ENCODE results near the gene VEGFA. TPM values are rescaled to one million over a fixed set of nuclear protein-coding genes. Genes with fewer than 3 reads are reported as not detected.
A peak's percentile ranks its signal among the peaks of the same experiment; 100 is the strongest.

VEGFA gene
- polyA plus RNA-seq, 4 donors: 100 to 162 (median 126) TPM

DNA sequence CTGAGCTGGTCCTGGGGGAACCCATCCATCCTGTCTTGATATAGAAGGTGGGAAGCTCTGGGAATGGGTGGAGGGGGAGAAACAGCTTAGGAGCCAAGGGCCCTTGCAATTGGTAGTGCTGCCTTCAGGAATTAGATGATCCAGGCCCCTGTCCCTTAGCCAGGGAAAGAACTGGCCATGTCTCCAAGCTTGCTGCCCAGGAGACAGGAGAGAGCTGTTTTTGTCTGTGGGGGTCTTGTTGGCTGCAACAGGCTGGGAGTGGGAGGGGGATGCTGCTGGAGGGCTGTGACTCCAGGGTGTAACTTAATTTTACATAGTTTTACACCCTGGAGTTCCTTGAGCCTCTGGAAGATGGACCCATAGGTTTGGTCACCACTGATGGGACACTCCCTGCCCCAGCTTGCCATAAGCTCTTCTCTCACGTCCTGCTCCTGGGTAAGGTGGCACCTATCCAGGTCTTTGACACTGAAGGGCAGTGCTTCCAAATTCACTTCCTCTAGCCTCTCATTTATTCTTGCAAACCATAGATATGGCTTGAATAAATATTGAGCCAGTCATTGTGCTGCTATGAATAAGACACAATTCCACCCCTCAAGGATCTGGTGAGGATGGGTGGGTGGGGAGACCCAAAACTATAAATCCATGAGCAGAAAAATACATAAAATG is 16.8 kb downstream of the VEGFA start:
- no peak for DNase-seq
- no peaks in the 10 kb centered on the region for H3K4me1 ChIP-seq (ENCODE audit: control insufficient read depth in 3 of 3, insufficient read depth in 2 of 3, low read depth in 1 of 3, low read length in 2 of 3)
- FAIRE-seq: no peak
- H3K27ac ChIP-seq (ENCODE audit: low read depth in 1 of 3, low read length in 2 of 3): peak overlapping the region in 1 of 3 donors; percentile 36
- H3K27me3 ChIP-seq (ENCODE audit: control insufficient read depth in 3 of 3, insufficient read depth in 3 of 3, low read length in 3 of 3): no peaks in the 10 kb centered on the region
- H3K4me3 ChIP-seq (ENCODE audit: low read depth in 1 of 3, low read length in 3 of 3): no peak overlapping the region
- H3K9me3 ChIP-seq (ENCODE audit: control insufficient read depth in 2 of 2, insufficient read depth in 1 of 2, low read depth in 1 of 2, low read length in 1 of 2): no peaks in the 10 kb centered on the region
- WGBS, 3 donors: 6 to 46% (median 28%) methylated on average over 1 of the region's 1 CpG
- H3K36me3 ChIP-seq (ENCODE audit: control insufficient read depth in 3 of 3, insufficient read depth in 2 of 3, low read depth in 1 of 3, low read length in 3 of 3): peaks cover 0 to 54% (median 14%) of the 10 kb centered on the region in 3 donors

DNA sequence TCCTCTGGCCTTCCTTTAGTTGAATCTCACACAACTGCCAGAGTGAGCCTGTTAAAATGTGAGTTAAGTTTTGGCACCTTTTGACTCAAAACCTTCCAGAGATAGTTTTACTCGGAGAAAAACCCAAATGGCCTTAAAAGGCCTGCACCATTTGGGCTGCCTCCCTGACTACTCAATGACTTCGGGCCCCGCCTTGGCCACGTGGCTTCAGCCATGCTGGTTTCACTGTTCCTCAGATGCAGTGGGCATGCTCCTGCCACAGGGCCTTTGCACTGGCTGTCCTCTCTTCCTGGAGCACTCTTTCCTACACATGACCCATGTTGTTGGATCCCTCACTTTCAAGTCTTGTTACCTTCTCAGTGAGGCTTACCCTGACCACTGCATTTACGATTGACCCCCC is 18.3 kb downstream of the VEGFA start:
- no peak overlapping the region for H3K27ac ChIP-seq (ENCODE audit: low read depth in 1 of 3, low read length in 2 of 3)
- H3K4me1 ChIP-seq (ENCODE audit: control insufficient read depth in 3 of 3, insufficient read depth in 2 of 3, low read depth in 1 of 3, low read length in 2 of 3): no peaks in the 10 kb centered on the region
- FAIRE-seq (no peak), DNase-seq (no peak)
- 85 to 88% (median 87%) methylated on average over 5 of the region's 5 CpGs for WGBS, 3 donors
- no peak overlapping the region for H3K4me3 ChIP-seq (ENCODE audit: low read depth in 1 of 3, low read length in 3 of 3)
- no peaks in the 10 kb centered on the region for H3K27me3 ChIP-seq (ENCODE audit: control insufficient read depth in 3 of 3, insufficient read depth in 3 of 3, low read length in 3 of 3)
- peaks cover 0 to 39% (median 3%) of the 10 kb centered on the region in 3 donors for H3K36me3 ChIP-seq (ENCODE audit: control insufficient read depth in 3 of 3, insufficient read depth in 2 of 3, low read depth in 1 of 3, low read length in 3 of 3)
- H3K9me3 ChIP-seq (ENCODE audit: control insufficient read depth in 2 of 2, insufficient read depth in 1 of 2, low read depth in 1 of 2, low read length in 1 of 2): no peaks in the 10 kb centered on the region

DNA sequence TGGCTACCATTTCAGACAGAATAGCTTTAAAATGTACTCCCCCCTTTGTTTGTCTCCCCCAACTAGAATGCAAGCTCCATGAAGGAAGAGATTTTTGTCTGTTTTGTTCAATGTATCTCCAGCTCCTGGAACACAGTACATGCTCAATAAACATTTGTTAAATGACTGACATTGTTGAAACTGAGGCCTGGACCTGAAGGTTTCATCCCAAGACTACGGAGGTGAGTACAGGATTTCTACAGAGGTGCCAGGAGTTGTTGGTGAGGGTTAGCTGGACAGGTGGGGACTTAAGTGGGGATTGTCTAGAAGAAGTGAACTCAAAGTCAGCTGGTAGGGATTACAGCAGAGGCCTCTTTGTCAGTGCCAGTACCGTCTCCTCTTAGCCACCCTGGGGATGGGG is 19.4 kb downstream of the VEGFA start:
- no peaks in the 10 kb centered on the region for H3K9me3 ChIP-seq (ENCODE audit: control insufficient read depth in 2 of 2, insufficient read depth in 1 of 2, low read depth in 1 of 2, low read length in 1 of 2)
- no peaks in the 10 kb centered on the region for H3K27me3 ChIP-seq (ENCODE audit: control insufficient read depth in 3 of 3, insufficient read depth in 3 of 3, low read length in 3 of 3)
- DNase-seq (no peak), FAIRE-seq (no peak)
- peaks cover 0 to 5% (median 0%) of the 10 kb centered on the region in 3 donors for H3K4me1 ChIP-seq (ENCODE audit: control insufficient read depth in 3 of 3, insufficient read depth in 2 of 3, low read depth in 1 of 3, low read length in 2 of 3)
- H3K4me3 ChIP-seq (ENCODE audit: low read depth in 1 of 3, low read length in 3 of 3): no peak overlapping the region
- H3K27ac ChIP-seq (ENCODE audit: low read depth in 1 of 3, low read length in 2 of 3): peak overlapping the region in 1 of 3 donors; percentile 37
- 85 to 95% (median 93%) methylated on average over 2 of the region's 2 CpGs for WGBS, 3 donors
- H3K36me3 ChIP-seq (ENCODE audit: control insufficient read depth in 3 of 3, insufficient read depth in 2 of 3, low read depth in 1 of 3, low read length in 3 of 3): peaks cover 0 to 27% (median 0%) of the 10 kb centered on the region in 3 donors

DNA sequence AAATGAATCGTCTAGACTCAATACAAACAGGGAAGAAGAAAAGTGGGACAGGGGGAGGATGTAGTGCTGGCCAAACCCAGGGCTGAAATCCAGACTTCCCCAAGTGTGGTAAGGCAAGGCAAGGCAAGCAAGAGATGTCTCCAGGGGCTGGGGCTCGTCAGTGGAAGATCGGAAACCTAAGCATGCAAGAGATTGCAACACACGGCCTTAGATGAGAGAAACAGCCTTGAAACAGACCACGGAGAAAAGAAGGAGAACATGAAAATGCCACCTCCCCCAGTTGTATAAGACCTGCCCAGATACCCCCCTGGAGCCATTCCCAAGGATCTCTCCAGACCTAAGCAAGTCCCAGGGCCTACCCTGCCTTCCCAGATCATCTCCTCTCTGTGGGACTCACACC is 20.0 kb downstream of the VEGFA start:
- peaks cover 0 to 22% (median 0%) of the 10 kb centered on the region in 3 donors for H3K36me3 ChIP-seq (ENCODE audit: control insufficient read depth in 3 of 3, insufficient read depth in 2 of 3, low read depth in 1 of 3, low read length in 3 of 3)
- no peaks in the 10 kb centered on the region for H3K27me3 ChIP-seq (ENCODE audit: control insufficient read depth in 3 of 3, insufficient read depth in 3 of 3, low read length in 3 of 3)
- H3K4me1 ChIP-seq (ENCODE audit: control insufficient read depth in 3 of 3, insufficient read depth in 2 of 3, low read depth in 1 of 3, low read length in 2 of 3): peaks cover 0 to 5% (median 0%) of the 10 kb centered on the region in 3 donors
- H3K4me3 ChIP-seq (ENCODE audit: low read depth in 1 of 3, low read length in 3 of 3): no peak overlapping the region
- peak overlapping the region in 1 of 3 donors; percentile 53 for H3K27ac ChIP-seq (ENCODE audit: low read depth in 1 of 3, low read length in 2 of 3)
- H3K9me3 ChIP-seq (ENCODE audit: control insufficient read depth in 2 of 2, insufficient read depth in 1 of 2, low read depth in 1 of 2, low read length in 1 of 2): no peaks in the 10 kb centered on the region
- no peak for FAIRE-seq
- WGBS, 3 donors: 62 to 68% (median 62%) methylated on average over 5 of the region's 5 CpGs
- DNase-seq: no peak

DNA sequence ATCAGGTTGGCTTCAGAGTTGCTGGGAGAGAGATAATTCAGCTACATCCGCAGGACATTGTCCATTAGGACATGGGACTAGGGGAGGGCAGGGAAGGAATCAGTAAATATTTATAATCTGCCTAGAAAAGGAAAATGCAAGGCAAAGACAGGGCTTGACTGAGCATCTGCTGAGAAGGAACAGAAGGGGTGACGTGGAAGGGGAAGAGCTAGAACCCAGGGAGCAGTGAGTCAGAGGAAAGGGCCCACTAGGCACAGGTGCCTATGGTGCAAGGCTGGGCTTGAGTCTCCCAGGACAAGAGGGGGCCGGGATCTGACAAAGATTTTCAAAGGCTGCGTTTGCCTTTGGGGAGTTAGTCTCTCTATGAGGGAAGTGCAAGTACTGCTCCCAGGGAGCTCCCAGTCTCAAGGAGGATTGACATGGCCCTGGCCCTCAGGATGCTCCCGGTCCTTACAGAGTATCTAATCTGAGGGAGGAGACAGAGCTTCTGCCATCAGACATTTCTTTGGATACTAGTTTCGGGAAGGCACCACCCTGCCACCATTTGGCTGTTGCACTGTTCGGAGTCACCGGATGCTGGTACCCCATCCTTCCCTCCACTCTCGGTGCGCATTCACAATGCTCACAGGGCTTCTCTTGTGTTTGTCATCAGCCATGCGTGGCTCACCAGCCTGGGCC is 21.9 kb downstream of the VEGFA start:
- Histone ChIP-seq H3K9me3 (ENCODE audit: control insufficient read depth in 2 of 2, insufficient read depth in 1 of 2, low read depth in 1 of 2, low read length in 1 of 2) (no peaks in the 10 kb centered on the region), H3K4me3 (ENCODE audit: low read depth in 1 of 3, low read length in 3 of 3) (no peak overlapping the region), H3K27me3 (ENCODE audit: control insufficient read depth in 3 of 3, insufficient read depth in 3 of 3, low read length in 3 of 3) (no peaks in the 10 kb centered on the region), H3K27ac (ENCODE audit: low read depth in 1 of 3, low read length in 2 of 3) (peak overlapping the region in 1 of 3 donors; percentile 57), H3K4me1 (ENCODE audit: control insufficient read depth in 3 of 3, insufficient read depth in 2 of 3, low read depth in 1 of 3, low read length in 2 of 3) (peaks cover 0 to 5% (median 0%) of the 10 kb centered on the region in 3 donors), H3K36me3 (ENCODE audit: control insufficient read depth in 3 of 3, insufficient read depth in 2 of 3, low read depth in 1 of 3, low read length in 3 of 3) (peaks cover 0 to 8% (median 0%) of the 10 kb centered on the region in 3 donors)
- DNase-seq (no peak), FAIRE-seq (no peak)
- 71 to 80% (median 77%) methylated on average over 11 of the region's 11 CpGs for WGBS, 3 donors

DNA sequence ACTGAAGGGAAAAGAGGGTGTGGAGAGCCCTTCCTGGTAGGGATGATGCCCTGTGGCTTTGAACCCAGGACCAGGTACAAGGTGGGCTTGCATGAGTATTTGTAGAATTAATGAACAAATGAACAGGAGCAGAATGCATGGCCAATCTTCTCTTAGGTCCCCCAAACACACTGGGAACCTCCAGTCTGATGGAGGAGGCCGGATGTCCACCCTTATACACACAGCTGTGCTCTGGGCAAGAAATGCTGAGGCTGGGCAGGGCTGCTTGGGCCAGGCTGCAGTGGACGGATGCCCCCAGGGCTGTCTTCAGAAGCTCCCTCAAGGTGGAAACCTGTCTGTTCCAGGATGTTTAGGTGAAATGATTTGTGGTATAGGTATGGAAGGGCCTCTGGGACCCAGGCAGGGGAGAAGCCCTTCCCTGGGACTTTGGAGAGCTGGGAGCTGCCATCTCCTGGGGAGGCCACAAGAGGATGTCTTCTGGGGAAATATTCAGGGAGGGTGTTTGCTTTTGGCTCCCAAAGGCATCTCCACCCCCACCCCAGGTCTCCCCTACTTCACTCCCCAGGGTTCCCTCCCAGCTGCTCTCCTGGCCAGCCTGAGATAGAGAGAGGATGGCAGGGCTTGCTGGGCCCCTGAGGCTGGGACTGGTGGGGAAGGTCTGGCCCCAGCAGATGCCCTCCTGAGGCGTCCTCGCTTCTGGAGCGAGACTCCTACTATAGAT is 23.3 kb downstream of the VEGFA start:
- peaks cover 0 to 2% (median 0%) of the 10 kb centered on the region in 3 donors for H3K36me3 ChIP-seq (ENCODE audit: control insufficient read depth in 3 of 3, insufficient read depth in 2 of 3, low read depth in 1 of 3, low read length in 3 of 3)
- WGBS, 3 donors: 86 to 92% (median 91%) methylated on average over 5 of the region's 5 CpGs
- peaks cover 0 to 17% (median 3%) of the 10 kb centered on the region in 3 donors for H3K4me1 ChIP-seq (ENCODE audit: control insufficient read depth in 3 of 3, insufficient read depth in 2 of 3, low read depth in 1 of 3, low read length in 2 of 3)
- FAIRE-seq (no peak), DNase-seq (no peak)
- no peak overlapping the region for H3K27ac ChIP-seq (ENCODE audit: low read depth in 1 of 3, low read length in 2 of 3)
- no peaks in the 10 kb centered on the region for H3K27me3 ChIP-seq (ENCODE audit: control insufficient read depth in 3 of 3, insufficient read depth in 3 of 3, low read length in 3 of 3)
- no peak overlapping the region for H3K4me3 ChIP-seq (ENCODE audit: low read depth in 1 of 3, low read length in 3 of 3)
- no peaks in the 10 kb centered on the region for H3K9me3 ChIP-seq (ENCODE audit: control insufficient read depth in 2 of 2, insufficient read depth in 1 of 2, low read depth in 1 of 2, low read length in 1 of 2)

DNA sequence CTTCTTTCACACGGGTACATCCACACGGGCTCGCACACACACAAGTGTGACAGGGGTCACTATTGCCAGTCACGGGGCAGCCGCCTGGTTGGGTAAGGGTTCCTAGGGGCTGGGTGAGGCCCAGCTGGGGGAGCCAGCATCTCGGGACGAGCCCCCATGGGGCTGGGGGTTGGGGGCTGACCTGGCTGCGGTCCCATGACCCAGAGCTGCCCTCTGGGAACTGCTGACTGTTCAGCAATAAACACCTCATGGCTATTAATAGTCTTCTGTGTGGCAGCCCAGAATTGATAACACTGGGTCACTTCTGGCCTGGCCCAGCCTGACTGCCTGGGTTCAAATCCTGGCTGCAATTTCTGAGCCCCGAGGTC is 23.8 kb downstream of the VEGFA start:
- no peak overlapping the region for H3K4me3 ChIP-seq (ENCODE audit: low read depth in 1 of 3, low read length in 3 of 3)
- peaks cover 0 to 21% (median 4%) of the 10 kb centered on the region in 3 donors for H3K4me1 ChIP-seq (ENCODE audit: control insufficient read depth in 3 of 3, insufficient read depth in 2 of 3, low read depth in 1 of 3, low read length in 2 of 3)
- DNase-seq: no peak
- H3K36me3 ChIP-seq (ENCODE audit: control insufficient read depth in 3 of 3, insufficient read depth in 2 of 3, low read depth in 1 of 3, low read length in 3 of 3): no peaks in the 10 kb centered on the region
- 75 to 87% (median 84%) methylated on average over 9 of the region's 9 CpGs for WGBS, 3 donors
- H3K9me3 ChIP-seq (ENCODE audit: control insufficient read depth in 2 of 2, insufficient read depth in 1 of 2, low read depth in 1 of 2, low read length in 1 of 2): no peaks in the 10 kb centered on the region
- no peaks in the 10 kb centered on the region for H3K27me3 ChIP-seq (ENCODE audit: control insufficient read depth in 3 of 3, insufficient read depth in 3 of 3, low read length in 3 of 3)
- H3K27ac ChIP-seq (ENCODE audit: low read depth in 1 of 3, low read length in 2 of 3): no peak overlapping the region
- FAIRE-seq: no peak

DNA sequence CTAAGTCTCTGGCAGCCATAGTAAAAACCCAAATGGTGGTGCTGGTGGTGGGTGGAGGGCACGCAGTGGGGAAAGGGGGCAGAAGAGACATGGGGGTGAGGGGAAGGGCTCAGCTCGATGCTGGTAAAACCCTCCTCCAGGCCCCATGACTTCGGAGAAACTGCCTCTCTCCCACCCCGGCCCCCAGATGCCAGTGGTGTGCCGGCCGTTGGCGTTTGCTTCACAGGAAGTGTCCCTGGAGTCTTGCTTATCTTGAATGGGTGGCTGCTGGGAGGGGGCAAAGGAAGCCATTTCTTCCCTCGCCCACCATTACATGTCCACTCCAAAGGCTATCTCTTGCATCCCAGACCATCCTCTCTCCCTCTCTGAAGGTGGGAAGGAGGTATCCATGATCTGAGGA is 25.4 kb downstream of the VEGFA start:
- WGBS, 3 donors: 83 to 91% (median 86%) methylated on average over 8 of the region's 8 CpGs
- no peak overlapping the region for H3K27ac ChIP-seq (ENCODE audit: low read depth in 1 of 3, low read length in 2 of 3)
- H3K36me3 ChIP-seq (ENCODE audit: control insufficient read depth in 3 of 3, insufficient read depth in 2 of 3, low read depth in 1 of 3, low read length in 3 of 3): no peaks in the 10 kb centered on the region
- H3K4me1 ChIP-seq (ENCODE audit: control insufficient read depth in 3 of 3, insufficient read depth in 2 of 3, low read depth in 1 of 3, low read length in 2 of 3): peaks cover 0 to 35% (median 12%) of the 10 kb centered on the region in 3 donors
- no peaks in the 10 kb centered on the region for H3K9me3 ChIP-seq (ENCODE audit: control insufficient read depth in 2 of 2, insufficient read depth in 1 of 2, low read depth in 1 of 2, low read length in 1 of 2)
- DNase-seq (no peak), FAIRE-seq (no peak)
- no peaks in the 10 kb centered on the region for H3K27me3 ChIP-seq (ENCODE audit: control insufficient read depth in 3 of 3, insufficient read depth in 3 of 3, low read length in 3 of 3)
- no peak overlapping the region for H3K4me3 ChIP-seq (ENCODE audit: low read depth in 1 of 3, low read length in 3 of 3)

Data from small intestine (tissue), 7 donors.